Measurements from ENCODE around the gene C4orf50.

Gene C4orf50

DNA sequence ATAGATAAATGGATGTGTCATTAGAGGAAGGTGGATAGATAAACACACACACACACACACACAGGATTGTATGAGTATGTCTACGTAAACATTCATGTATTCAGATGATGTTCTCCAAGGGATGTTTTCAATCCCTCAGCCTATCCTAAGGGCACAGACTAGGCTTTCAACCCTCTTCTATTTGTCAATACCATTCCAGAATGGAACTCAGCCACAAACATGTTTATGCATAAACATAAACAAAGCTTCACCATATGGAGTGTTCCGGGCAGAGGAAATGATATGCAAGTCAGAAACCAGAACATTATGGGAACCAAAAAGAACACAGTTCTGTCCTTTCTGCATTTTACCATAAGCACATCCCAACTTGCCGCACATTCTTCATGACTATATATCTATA lies 150.4 kb downstream of the C4orf50 start:
- Histone ChIP-seq H3K9me2 (replicated peaks; ENCODE audit: low read depth, low read length) (no peaks in the 10 kb centered on the region), H2AFZ (ENCODE audit: low read length) (0 out of 2 replicates have a peak overlapping the region, but pooled peaks have one; percentile 70), H3K36me3 (ENCODE audit: insufficient read depth, low read length) (no peaks in the 10 kb centered on the region), H3K79me2 (ENCODE audit: insufficient read depth, low read length) (no peaks in the 10 kb centered on the region), H3K9ac (ENCODE audit: low read depth, low read length, poor library complexity, severe bottlenecking) (no peak overlapping the region), H3K4me1 (ENCODE audit: insufficient read depth, low read length, poor library complexity, severe bottlenecking) (peaks cover 41% of the 10 kb centered on the region), H3F3A (ENCODE audit: low read depth) (no peaks in the 10 kb centered on the region), H3K4me2 (ENCODE audit: low read depth, low read length, poor library complexity, severe bottlenecking) (peak overlapping the region; percentile 73), H3K4me3 (ENCODE audit: low read length, poor library complexity, severe bottlenecking) (no peak overlapping the region), H4K20me1 (ENCODE audit: insufficient read depth, low read length, poor library complexity, severe bottlenecking) (no peaks in the 10 kb centered on the region), H3K9me3 (ENCODE audit: insufficient read depth, low read depth, low read length) (no peaks in the 10 kb centered on the region), H3K27me3 (ENCODE audit: insufficient read depth, low read length, poor library complexity, severe bottlenecking) (no peaks in the 10 kb centered on the region)
- no peak for TF ChIP-seq EZH2phosphoT487 (IDR thresholded peaks at IDR 0.05; ENCODE audit: borderline replicate concordance)
- TF ChIP-seq, protein P1, sequence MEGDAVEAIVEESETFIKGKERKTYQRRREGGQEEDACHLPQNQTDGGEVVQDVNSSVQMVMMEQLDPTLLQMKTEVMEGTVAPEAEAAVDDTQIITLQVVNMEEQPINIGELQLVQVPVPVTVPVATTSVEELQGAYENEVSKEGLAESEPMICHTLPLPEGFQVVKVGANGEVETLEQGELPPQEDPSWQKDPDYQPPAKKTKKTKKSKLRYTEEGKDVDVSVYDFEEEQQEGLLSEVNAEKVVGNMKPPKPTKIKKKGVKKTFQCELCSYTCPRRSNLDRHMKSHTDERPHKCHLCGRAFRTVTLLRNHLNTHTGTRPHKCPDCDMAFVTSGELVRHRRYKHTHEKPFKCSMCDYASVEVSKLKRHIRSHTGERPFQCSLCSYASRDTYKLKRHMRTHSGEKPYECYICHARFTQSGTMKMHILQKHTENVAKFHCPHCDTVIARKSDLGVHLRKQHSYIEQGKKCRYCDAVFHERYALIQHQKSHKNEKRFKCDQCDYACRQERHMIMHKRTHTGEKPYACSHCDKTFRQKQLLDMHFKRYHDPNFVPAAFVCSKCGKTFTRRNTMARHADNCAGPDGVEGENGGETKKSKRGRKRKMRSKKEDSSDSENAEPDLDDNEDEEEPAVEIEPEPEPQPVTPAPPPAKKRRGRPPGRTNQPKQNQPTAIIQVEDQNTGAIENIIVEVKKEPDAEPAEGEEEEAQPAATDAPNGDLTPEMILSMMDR (conservative IDR thresholded peaks at IDR 0.05; ENCODE audit: low read length) = no peak

DNA sequence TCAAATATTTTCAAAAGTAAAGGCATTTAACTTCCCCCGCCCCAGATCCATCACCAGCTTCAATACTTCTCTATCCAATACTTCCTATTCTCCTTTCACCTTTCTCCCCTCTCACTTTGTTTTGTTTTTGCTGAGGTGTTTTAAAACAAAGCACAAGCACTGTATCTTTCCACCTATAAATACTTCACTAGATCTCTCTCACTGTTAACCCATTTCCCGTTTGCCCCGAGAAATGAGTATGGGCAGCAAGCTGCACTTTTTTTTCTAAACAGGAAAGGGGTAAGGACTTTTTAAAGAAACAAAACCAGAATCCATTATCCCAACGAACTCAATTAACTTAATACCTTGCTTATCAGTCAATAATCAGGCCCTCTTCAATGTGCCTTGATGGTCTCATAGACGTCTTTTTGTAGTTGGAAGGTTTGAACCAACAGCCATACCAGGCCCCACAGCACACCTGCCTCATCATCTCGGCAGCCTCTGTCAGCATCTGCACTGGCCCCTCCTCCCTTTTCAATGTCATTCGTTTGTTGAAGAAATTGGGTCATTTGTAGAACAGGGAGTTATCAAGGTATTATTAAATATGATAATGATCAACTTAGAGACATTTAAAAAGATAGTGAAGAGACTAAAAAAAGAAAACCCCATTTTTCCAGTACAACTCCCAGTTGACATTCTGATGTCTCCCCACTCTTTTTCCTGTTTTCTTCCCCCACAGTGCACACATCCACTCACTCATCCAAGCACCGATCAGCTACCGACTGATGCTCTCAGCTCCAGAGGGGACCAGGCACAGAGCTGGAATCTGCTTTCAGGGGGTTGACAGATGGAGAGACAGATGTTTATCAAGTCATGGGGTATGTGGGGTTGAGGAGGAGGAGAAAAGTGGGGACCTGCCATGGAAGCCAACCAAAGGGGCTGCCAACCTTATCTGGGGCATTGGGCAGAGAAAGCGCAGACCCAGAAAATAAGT lies 151.1 kb downstream of the C4orf50 start:
- TF ChIP-seq, protein P1 (conservative IDR thresholded peaks at IDR 0.05; ENCODE audit: low read length) = no peak
- no peak for TF ChIP-seq EZH2phosphoT487 (IDR thresholded peaks at IDR 0.05; ENCODE audit: borderline replicate concordance)
- H2AFZ ChIP-seq (ENCODE audit: low read length) = peak overlapping the region; percentile 70; the same call in 1 of the 2 replicates
- peak overlapping the region; percentile 61 for H3K4me3 ChIP-seq (ENCODE audit: low read length, poor library complexity, severe bottlenecking)
- no peaks in the 10 kb centered on the region for H3K9me2 ChIP-seq (replicated peaks; ENCODE audit: low read depth, low read length)
- no peaks in the 10 kb centered on the region for H3F3A ChIP-seq (ENCODE audit: low read depth)
- H3K9me3 ChIP-seq (ENCODE audit: insufficient read depth, low read depth, low read length) = no peaks in the 10 kb centered on the region
- H3K79me2 ChIP-seq (ENCODE audit: insufficient read depth, low read length) = no peaks in the 10 kb centered on the region
- H3K4me1 ChIP-seq (ENCODE audit: insufficient read depth, low read length, poor library complexity, severe bottlenecking) = peaks cover 42% of the 10 kb centered on the region
- no peaks in the 10 kb centered on the region for H3K27me3 ChIP-seq (ENCODE audit: insufficient read depth, low read length, poor library complexity, severe bottlenecking)
- no peaks in the 10 kb centered on the region for H3K36me3 ChIP-seq (ENCODE audit: insufficient read depth, low read length)
- peak overlapping the region; percentile 52 for H3K9ac ChIP-seq (ENCODE audit: low read depth, low read length, poor library complexity, severe bottlenecking)
- peak overlapping the region; percentile 73 for H3K4me2 ChIP-seq (ENCODE audit: low read depth, low read length, poor library complexity, severe bottlenecking)
- H4K20me1 ChIP-seq (ENCODE audit: insufficient read depth, low read length, poor library complexity, severe bottlenecking) = no peaks in the 10 kb centered on the region

DNA sequence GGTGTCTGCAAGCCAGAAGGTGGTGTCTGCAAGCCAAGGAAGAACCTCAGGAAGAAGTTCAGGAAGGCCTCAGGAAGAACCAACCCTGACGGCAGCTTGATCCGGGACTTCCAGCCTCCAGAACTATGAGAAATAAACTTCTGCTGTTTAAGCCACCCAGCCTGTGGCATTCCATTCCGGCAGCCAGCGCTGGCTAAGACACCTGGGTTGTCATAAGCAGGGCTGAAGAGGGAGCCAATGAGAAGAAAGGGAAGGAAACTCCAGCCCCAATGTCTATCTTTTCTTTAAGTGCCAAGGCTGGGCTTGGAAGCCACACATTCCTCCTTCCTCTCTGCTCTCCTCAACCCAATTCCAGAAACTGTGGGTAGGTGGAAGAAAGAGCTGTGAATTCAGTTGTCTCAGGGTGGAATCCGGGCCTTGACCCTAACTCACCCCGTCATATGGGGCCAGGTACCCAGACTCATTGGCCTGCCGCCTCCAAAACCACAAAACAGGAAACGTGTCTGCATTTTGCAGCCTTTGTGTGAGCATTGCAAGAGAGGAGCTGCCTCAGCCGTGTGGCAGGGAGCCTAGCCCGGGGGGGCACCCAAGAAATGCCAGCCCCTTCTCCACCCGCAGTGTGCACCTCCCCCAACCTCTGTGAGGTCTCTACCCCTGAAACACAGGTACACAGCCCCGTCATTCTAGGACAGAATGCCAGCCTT lies 152.2 kb downstream of the C4orf50 start:
- Histone ChIP-seq H3K79me2 (ENCODE audit: insufficient read depth, low read length) (no peaks in the 10 kb centered on the region), H3K4me2 (ENCODE audit: low read depth, low read length, poor library complexity, severe bottlenecking) (peak overlapping the region; percentile 73), H3K4me1 (ENCODE audit: insufficient read depth, low read length, poor library complexity, severe bottlenecking) (peaks cover 42% of the 10 kb centered on the region), H3K9ac (ENCODE audit: low read depth, low read length, poor library complexity, severe bottlenecking) (peak overlapping the region; percentile 52), H2AFZ (ENCODE audit: low read length) (peak overlapping the region; percentile 30; the same call in 1 of the 2 replicates), H3K9me3 (ENCODE audit: insufficient read depth, low read depth, low read length) (no peaks in the 10 kb centered on the region), H3F3A (ENCODE audit: low read depth) (no peaks in the 10 kb centered on the region), H3K36me3 (ENCODE audit: insufficient read depth, low read length) (no peaks in the 10 kb centered on the region), H4K20me1 (ENCODE audit: insufficient read depth, low read length, poor library complexity, severe bottlenecking) (no peaks in the 10 kb centered on the region), H3K9me2 (replicated peaks; ENCODE audit: low read depth, low read length) (no peaks in the 10 kb centered on the region), H3K27me3 (ENCODE audit: insufficient read depth, low read length, poor library complexity, severe bottlenecking) (no peaks in the 10 kb centered on the region), H3K4me3 (ENCODE audit: low read length, poor library complexity, severe bottlenecking) (peak overlapping the region; percentile 61)
- TF ChIP-seq EZH2phosphoT487 (IDR thresholded peaks at IDR 0.05; ENCODE audit: borderline replicate concordance) = no peak
- TF ChIP-seq, protein P1 (conservative IDR thresholded peaks at IDR 0.05; ENCODE audit: low read length) = no peak

Data from Loucy (cell line).